HepG2 (cell line): ENCODE measurements around the gene ZFHX3. TPM values are rescaled to one million over a fixed set of nuclear protein-coding genes. Genes with fewer than 3 reads are reported as not detected.

ENCODE experiments used
- ATAC-seq: fragments of 200-7000 bp; cut with Tn5 transposase; 3 replicates; pipeline ENCODE4 v1.9.1; 2020; ENCODE audit warnings: mild to moderate bottlenecking, moderate library complexity
- BruUV-seq: library from RNA; stranded (reverse); fragments of 400-500 nt; replicated peaks from 2 replicates; lab custom pipeline; 2021; lab: Mats Ljungman, UMichigan
- CTCF ChIA-PET: fragments of 300-600 bp; formaldehyde crosslinking; extraction: SDS; loops from one replicate; lab custom pipeline; 2021; ENCODE audit warnings: low total read pairs, inconsistent platforms, low intra/inter-chr PET ratio; lab: Yijun Ruan, JAX
- POLR2A ChIA-PET: fragments of 350-600 bp; sonication (Branson Sonifier 250); formaldehyde crosslinking; loops from one replicate; lab custom pipeline; 2020; ENCODE audit warnings: antibody characterized with exemption, inconsistent platforms; lab: Yijun Ruan, JAX
- DNase-seq: peaks from one replicate; pipeline ENCODE4 v3.0.0-alpha.2; 2015; ENCODE audit warnings: low spot score
- FAIRE-seq: peaks from 3 replicates; lab custom pipeline; 2011; peaks lifted over from hg19 to GRCh38; lab: Jason Lieb, UNC
- H2AFZ ChIP-seq: one replicate; pipeline ENCODE4 v1.6.1; 2011; ENCODE audit warnings: low read length, inconsistent platforms
- H3K27ac ChIP-seq: fragments of 300-600 bp; 3 replicates; pipeline ENCODE4 v1.8.0; 2011; ENCODE audit warnings: mixed run types, mild to moderate bottlenecking, mixed read lengths, low read length, inconsistent platforms; ENCODE audit not compliant: insufficient read depth; ENCODE audit errors: extremely low read length
- H3K27me3 ChIP-seq, 2 experiments: fragments of 200-600 bp in 1 of 2; 2 replicates in 1 of 2; 3 replicates in 1 of 2; pipeline versions ENCODE4 v1.6.0 to v1.8.0; 2011; ENCODE audit warnings: low read length in 2 of 2, mild to moderate bottlenecking in 2 of 2, moderate library complexity in 2 of 2, inconsistent platforms in 1 of 2; ENCODE audit not compliant: insufficient read depth in 2 of 2, control insufficient read depth in 1 of 2
- H3K36me3 ChIP-seq, 2 experiments: fragments of 200-600 bp in 1 of 2; replicated peaks in 1 of 2; 2 replicates in 1 of 2; 3 replicates in 1 of 2; pipeline versions ENCODE4 v1.5.1 to v1.8.0; 2011; ENCODE audit warnings: low read length in 2 of 2, inconsistent platforms in 1 of 2; ENCODE audit not compliant: insufficient read depth in 2 of 2, control insufficient read depth in 1 of 2
- H3K4me1 ChIP-seq: 2 replicates; pipeline ENCODE4 v1.5.1; 2012; ENCODE audit warnings: low read length, inconsistent platforms; ENCODE audit not compliant: insufficient read depth
- H3K4me2 ChIP-seq: 2 replicates; pipeline ENCODE4 v1.6.0; 2011; ENCODE audit warnings: low read depth, low read length, inconsistent platforms
- H3K4me3 ChIP-seq, 3 experiments: fragments of 200-600 bp in 1 of 3; sonication (generic), shearing (Covaris generic) in 1 of 3; replicated peaks in 1 of 3; 2 replicates each; pipeline ENCODE4 v1.5.1; 2011 to 2016; ENCODE audit warnings: low read length in 3 of 3, inconsistent platforms in 2 of 3, low read depth in 2 of 3, mild to moderate bottlenecking in 2 of 3, control low read depth in 1 of 3, mixed read lengths in 1 of 3; ENCODE audit not compliant: insufficient read depth in 1 of 3
- H3K79me2 ChIP-seq: one replicate; pipeline ENCODE4 v1.6.1; 2011; ENCODE audit warnings: low read length, inconsistent platforms; ENCODE audit not compliant: insufficient read depth
- H3K9ac ChIP-seq: 2 replicates; pipeline ENCODE4 v1.6.0; 2011; ENCODE audit warnings: mild to moderate bottlenecking, low read depth, low read length, inconsistent platforms; ENCODE audit not compliant: insufficient read depth
- H3K9me3 ChIP-seq: 2 replicates; pipeline ENCODE4 v1.5.1; 2012; ENCODE audit warnings: mild to moderate bottlenecking, low read length
- H4K20me1 ChIP-seq: 2 replicates; pipeline ENCODE4 v1.6.0; 2011; ENCODE audit warnings: inconsistent platforms, mild to moderate bottlenecking, low read length, moderate library complexity; ENCODE audit not compliant: insufficient read depth
- ARNTL ChIP-seq: sonication (generic); formaldehyde crosslinking; IDR thresholded peaks from 2 replicates; pipeline ENCODE4 v1.4.0; 2020; ENCODE audit warnings: mild to moderate bottlenecking, missing genetic modification reagents
- HOXA5 ChIP-seq: sonication (generic); formaldehyde crosslinking; IDR thresholded peaks from 2 replicates; pipeline ENCODE4 v1.4.0; 2020; ENCODE audit warnings: missing genetic modification reagents
- MIER3 ChIP-seq: IDR thresholded peaks from 2 replicates; pipeline ENCODE4 v1.6.1; 2016; ENCODE audit warnings: missing compliant biosample characterization, borderline replicate concordance
- RFX5 ChIP-seq: IDR thresholded peaks from 2 replicates; pipeline ENCODE4 v1.6.1; 2011; ENCODE audit warnings: low read depth, low read length, improper control_type of control experiment
- TBL1XR1 ChIP-seq: fragments of 150-350 bp; IDR thresholded peaks from 2 replicates; pipeline ENCODE4 v1.6.1; 2014; ENCODE audit warnings: borderline replicate concordance, low read length; ENCODE audit not compliant: partially characterized antibody
- TCF12 ChIP-seq, 2 experiments: fragments of 450-650 bp in 1 of 2; sonication (generic) in 1 of 2; formaldehyde crosslinking in 1 of 2; IDR thresholded peaks; 2 replicates each; pipeline versions ENCODE4 v1.6.1 to v1.8.0; 2017 to 2022; ENCODE audit warnings: antibody characterized with exemption in 1 of 2, mild to moderate bottlenecking in 1 of 2, missing genetic modification reagents in 1 of 2, moderate library complexity in 1 of 2
- TEAD3 ChIP-seq: optimal IDR thresholded peaks from 2 replicates; pipeline ENCODE3; 2016; ENCODE audit warnings: borderline replicate concordance
- ZMAT3 ChIP-seq: sonication (generic); formaldehyde crosslinking; conservative IDR thresholded peaks from 2 replicates; pipeline ENCODE4 v1.7.0; 2021; ENCODE audit warnings: missing genetic modification reagents
- ZNF292 ChIP-seq: sonication (generic); formaldehyde crosslinking; IDR thresholded peaks from 2 replicates; pipeline ENCODE4 v1.8.1; 2022; ENCODE audit warnings: mild to moderate bottlenecking, low read depth, missing genetic modification reagents, borderline replicate concordance
- ZNF34 ChIP-seq: sonication (generic); formaldehyde crosslinking; IDR thresholded peaks from 2 replicates; pipeline ENCODE4 v1.4.0; 2020; ENCODE audit warnings: mild to moderate bottlenecking, missing genetic modification reagents, borderline replicate concordance
- ZSCAN22 ChIP-seq: sonication (generic); formaldehyde crosslinking; IDR thresholded peaks from 2 replicates; pipeline ENCODE4 v1.4.0; 2020; ENCODE audit warnings: mild to moderate bottlenecking, missing genetic modification reagents
- WGBS: methylation state at CpG from one replicate; pipeline ENCODE4 v1.1.6; 2017; ENCODE audit warnings: low lambda C conversion rate; 5-methylcytosine and 5-hydroxymethylcytosine counted together
- in situ Hi-C: cut with HindIII; loops from 2 replicates; pipeline ENCODE4 v1.10.0; 2017; ENCODE audit warnings: low pct_unique_long_range_greater_than_20kb; ENCODE audit not compliant: extremely low pct_ligation_motif_present
- intact Hi-C: fragments of 100-400 bp; cut with micrococcal nuclease; formaldehyde crosslinking; loops from one replicate; pipeline ENCODE4 v1.10.0; 2022; ENCODE audit not compliant: unreplicated experiment
- polyA plus RNA-seq, 8 experiments: library from polyadenylated mRNA; depleted of rRNA in 3 of 8; stranded (reverse) in 7 of 8; unstranded in 1 of 8; fragments of >200 nt; fragmentation: Illumina TruSeq in 4 of 8; extraction: Trizol in 4 of 8; gene quantifications; 2 replicates each; pipeline versions ENCODE4 v1.2.1 to v1.2.3, GENCODE V29; 2011 to 2016; ENCODE audit warnings: low read depth in 4 of 8, missing spikeins in 1 of 8, mixed read lengths in 1 of 8; ENCODE audit not compliant: insufficient read depth in 1 of 8
- total RNA-seq, 5 experiments: library from RNA; depleted of rRNA; stranded (reverse); fragments of >200 nt; fragmentation: Illumina TruSeq; extraction: Trizol; gene quantifications; 2 replicates each; pipeline ENCODE4 v1.2.3, GENCODE V29; 2016; ENCODE audit warnings: low read depth in 1 of 5
- TF ChIP-seq, protein P1 (sequence below): sonication (generic); formaldehyde crosslinking; IDR thresholded peaks from 2 replicates; pipeline ENCODE4 v1.8.0; 2022; ENCODE audit warnings: mild to moderate bottlenecking, missing genetic modification reagents, moderate library complexity
- TF ChIP-seq, protein P2 (sequence below): sonication (generic); formaldehyde crosslinking; IDR thresholded peaks from 2 replicates; pipeline ENCODE4 v1.9.0; 2022; ENCODE audit warnings: low read depth, missing genetic modification reagents
- TF ChIP-seq, protein P3 (sequence below): sonication (generic); formaldehyde crosslinking; IDR thresholded peaks from 2 replicates; pipeline ENCODE4 v1.8.0; 2022; ENCODE audit warnings: missing genetic modification reagents, low read depth, mild to moderate bottlenecking, borderline replicate concordance
- TF ChIP-seq, protein P4 (sequence below): sonication (generic); formaldehyde crosslinking; IDR thresholded peaks from 2 replicates; pipeline ENCODE4 v1.8.0; 2022; ENCODE audit warnings: missing genetic modification reagents, mild to moderate bottlenecking, moderate library complexity, borderline replicate concordance
- TF ChIP-seq, protein P5 (sequence below): IDR thresholded peaks from 2 replicates; pipeline ENCODE4 v1.6.1; 2016; ENCODE audit warnings: low read depth, borderline replicate concordance

Gene ZFHX3
- total and polyA plus RNA-seq, 2 of the 13 experiments (the other 11 are each of a cell fraction or from before 2014, with no cell fraction given): 5.0 to 6.0 TPM

DNA sequence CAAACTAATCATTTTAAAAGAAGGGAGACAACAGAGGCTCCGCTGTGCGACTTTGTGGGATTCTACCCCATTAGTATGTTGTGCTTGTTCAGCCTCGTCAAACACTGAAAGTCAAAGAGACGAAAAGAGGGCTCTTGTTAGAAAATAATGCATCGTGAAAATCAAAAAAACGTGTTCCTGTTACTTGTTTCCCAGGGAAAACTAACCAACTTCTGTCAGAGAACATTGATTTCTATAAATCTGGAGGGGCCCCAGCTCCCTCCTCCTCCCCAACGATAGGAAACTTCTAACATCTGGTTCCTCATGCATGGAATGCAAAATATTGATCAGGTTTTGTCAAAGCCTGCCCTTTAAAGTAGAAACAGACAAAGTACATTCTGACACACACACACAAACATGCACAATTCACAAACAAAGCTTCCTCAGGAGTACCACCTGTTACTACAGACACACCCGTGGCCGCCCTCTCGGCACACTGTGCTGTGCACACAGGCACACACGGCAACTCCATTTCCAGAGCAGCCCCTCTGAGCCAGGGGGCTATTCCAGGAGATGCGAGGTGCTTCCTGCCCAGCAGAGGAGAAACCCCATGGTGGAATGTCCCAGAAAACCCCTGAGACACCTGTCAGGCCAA, 151.3 kb downstream of the ZFHX3 start (continued):
- TF ChIP-seq, protein P1, sequence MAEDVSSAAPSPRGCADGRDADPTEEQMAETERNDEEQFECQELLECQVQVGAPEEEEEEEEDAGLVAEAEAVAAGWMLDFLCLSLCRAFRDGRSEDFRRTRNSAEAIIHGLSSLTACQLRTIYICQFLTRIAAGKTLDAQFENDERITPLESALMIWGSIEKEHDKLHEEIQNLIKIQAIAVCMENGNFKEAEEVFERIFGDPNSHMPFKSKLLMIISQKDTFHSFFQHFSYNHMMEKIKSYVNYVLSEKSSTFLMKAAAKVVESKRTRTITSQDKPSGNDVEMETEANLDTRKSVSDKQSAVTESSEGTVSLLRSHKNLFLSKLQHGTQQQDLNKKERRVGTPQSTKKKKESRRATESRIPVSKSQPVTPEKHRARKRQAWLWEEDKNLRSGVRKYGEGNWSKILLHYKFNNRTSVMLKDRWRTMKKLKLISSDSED (CRISPR knock-in tag): no peak
- TF ChIP-seq TEAD3 (CRISPR knock-in tag) (peak; percentile 95), MIER3 (no peak), TCF12 (IDR thresholded peaks at IDR 0.05) (no peak), TCF12 (CRISPR knock-in tag; IDR thresholded peaks at IDR 0.05) (peak; percentile 60)
- TF ChIP-seq, protein P2, sequence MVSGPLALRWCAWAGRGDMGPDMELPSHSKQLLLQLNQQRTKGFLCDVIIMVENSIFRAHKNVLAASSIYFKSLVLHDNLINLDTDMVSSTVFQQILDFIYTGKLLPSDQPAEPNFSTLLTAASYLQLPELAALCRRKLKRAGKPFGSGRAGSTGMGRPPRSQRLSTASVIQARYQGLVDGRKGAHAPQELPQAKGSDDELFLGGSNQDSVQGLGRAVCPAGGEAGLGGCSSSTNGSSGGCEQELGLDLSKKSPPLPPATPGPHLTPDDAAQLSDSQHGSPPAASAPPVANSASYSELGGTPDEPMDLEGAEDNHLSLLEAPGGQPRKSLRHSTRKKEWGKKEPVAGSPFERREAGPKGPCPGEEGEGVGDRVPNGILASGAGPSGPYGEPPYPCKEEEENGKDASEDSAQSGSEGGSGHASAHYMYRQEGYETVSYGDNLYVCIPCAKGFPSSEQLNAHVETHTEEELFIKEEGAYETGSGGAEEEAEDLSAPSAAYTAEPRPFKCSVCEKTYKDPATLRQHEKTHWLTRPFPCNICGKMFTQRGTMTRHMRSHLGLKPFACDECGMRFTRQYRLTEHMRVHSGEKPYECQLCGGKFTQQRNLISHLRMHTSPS (CRISPR knock-in tag): no peak
- TF ChIP-seq, all 625 proteins: peak for 33

DNA sequence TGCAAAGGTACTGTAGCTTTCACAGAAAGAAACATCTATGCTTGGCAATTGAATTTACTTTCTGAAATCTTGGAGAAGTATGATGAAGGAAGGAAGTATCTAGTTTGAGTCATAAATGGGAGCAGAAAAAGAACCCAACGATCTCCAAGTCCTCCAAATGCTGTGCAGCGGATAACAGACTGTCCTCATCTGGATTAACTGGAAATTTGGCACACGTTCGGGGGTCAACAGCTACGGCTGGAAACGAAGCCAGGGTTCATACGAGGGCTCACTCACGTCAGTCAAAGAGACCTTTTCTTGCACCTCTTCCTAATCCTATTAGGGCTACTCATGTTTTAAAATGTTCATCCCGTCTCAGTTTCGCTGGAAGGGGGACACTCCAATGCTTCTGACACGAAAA, 152.0 kb downstream of the ZFHX3 start:
- H3K27me3 ChIP-seq: no peaks in the 10 kb centered on the region
- ChIA-PET POLR2A (interaction anchor here (0.7 to 1.4 kb wide), 3 partner anchors 18 to 31 kb away, joined by 3 to 6 read pairs (median 6); no protein-coding TSS in a partner anchor), CTCF (no interaction called here)
- H3K27ac ChIP-seq: no peak overlapping the region
- no peak overlapping the region for H2AFZ ChIP-seq
- no peak overlapping the region for H3K9ac ChIP-seq
- no peak overlapping the region for H3K4me2 ChIP-seq
- in situ Hi-C loops: no loop called here
- peaks cover 12% of the 10 kb centered on the region for H3K79me2 ChIP-seq
- BruUV-seq: no TSS peak
- intact Hi-C loops: no loop called here
- 97% methylated on average over 11 of the region's 11 CpGs for WGBS
- peaks cover 10 to 50% of the 10 kb centered on the region in 2 experiments; a peak in 4 of 5 replicates for H3K36me3 ChIP-seq
- ATAC-seq (no peak), DNase-seq (no peak), FAIRE-seq (no peak)
- H3K9me3 ChIP-seq: no peaks in the 10 kb centered on the region
- H4K20me1 ChIP-seq: no peaks in the 10 kb centered on the region
- no peak overlapping the region for H3K4me3 ChIP-seq
- peaks cover 35% of the 10 kb centered on the region for H3K4me1 ChIP-seq
- TF ChIP-seq ARNTL (CRISPR knock-in tag): no peak
- TF ChIP-seq TBL1XR1: no peak
- TF ChIP-seq, protein P3, sequence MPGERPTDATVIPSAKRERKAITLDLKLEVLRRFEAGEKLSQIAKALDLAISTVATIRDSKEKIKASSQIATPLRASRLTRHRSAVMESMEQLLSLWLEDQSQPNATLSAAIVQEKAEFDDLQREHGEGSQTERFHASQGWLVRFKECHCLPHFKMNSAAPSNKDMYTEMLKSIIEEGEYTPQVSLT (CRISPR knock-in tag): no peak
- TF ChIP-seq HOXA5 (CRISPR knock-in tag): no peak
- TF ChIP-seq, protein P4, sequence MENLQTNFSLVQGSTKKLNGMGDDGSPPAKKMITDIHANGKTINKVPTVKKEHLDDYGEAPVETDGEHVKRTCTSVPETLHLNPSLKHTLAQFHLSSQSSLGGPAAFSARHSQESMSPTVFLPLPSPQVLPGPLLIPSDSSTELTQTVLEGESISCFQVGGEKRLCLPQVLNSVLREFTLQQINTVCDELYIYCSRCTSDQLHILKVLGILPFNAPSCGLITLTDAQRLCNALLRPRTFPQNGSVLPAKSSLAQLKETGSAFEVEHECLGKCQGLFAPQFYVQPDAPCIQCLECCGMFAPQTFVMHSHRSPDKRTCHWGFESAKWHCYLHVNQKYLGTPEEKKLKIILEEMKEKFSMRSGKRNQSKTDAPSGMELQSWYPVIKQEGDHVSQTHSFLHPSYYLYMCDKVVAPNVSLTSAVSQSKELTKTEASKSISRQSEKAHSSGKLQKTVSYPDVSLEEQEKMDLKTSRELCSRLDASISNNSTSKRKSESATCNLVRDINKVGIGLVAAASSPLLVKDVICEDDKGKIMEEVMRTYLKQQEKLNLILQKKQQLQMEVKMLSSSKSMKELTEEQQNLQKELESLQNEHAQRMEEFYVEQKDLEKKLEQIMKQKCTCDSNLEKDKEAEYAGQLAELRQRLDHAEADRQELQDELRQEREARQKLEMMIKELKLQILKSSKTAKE (CRISPR knock-in tag): no peak
- TF ChIP-seq, protein P5, sequence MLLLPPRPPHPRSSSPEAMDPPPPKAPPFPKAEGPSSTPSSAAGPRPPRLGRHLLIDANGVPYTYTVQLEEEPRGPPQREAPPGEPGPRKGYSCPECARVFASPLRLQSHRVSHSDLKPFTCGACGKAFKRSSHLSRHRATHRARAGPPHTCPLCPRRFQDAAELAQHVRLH (CRISPR knock-in tag): no peak
- TF ChIP-seq ZNF34 (CRISPR knock-in tag): no peak
- TF ChIP-seq RFX5: no peak
- TF ChIP-seq ZNF292 (CRISPR knock-in tag): no peak
- no peak for TF ChIP-seq ZMAT3 (CRISPR knock-in tag)
- TF ChIP-seq ZSCAN22 (CRISPR knock-in tag): no peak
